CD14-positive monocyte (primary cell): ENCODE results near the gene SLC38A1. TPM values are rescaled to one million over a fixed set of nuclear protein-coding genes. Genes with fewer than 3 reads are reported as not detected.
A peak's percentile ranks its signal among the peaks of the same experiment; 100 is the strongest.

Experiments used
- DNase-seq, 3 donors: peaks; one replicate each; pipeline ENCODE4 v3.0.0-alpha.2; 2011 to 2022
- H2AFZ ChIP-seq: 2 replicates; pipeline ENCODE4 v1.6.0; 2012; ENCODE audit warnings: mild to moderate bottlenecking, low read depth, low read length, inconsistent platforms; ENCODE audit not compliant: insufficient read depth, poor library complexity, severe bottlenecking
- H3K27ac ChIP-seq, 2 donors: 1 replicate in 1 of 2; 2 replicates in 1 of 2; pipeline ENCODE4 v1.5.1; 2012 to 2013; ENCODE audit warnings: low read length in 2 of 2, control low read depth in 1 of 2, inconsistent platforms in 1 of 2, low read depth in 1 of 2, mild to moderate bottlenecking in 1 of 2
- H3K27me3 ChIP-seq, 2 donors: one replicate each; pipeline versions ENCODE4 v1.6.0 to v1.6.1; 2011 to 2013; ENCODE audit warnings: low read length in 2 of 2; ENCODE audit not compliant: control insufficient read depth in 2 of 2, insufficient read depth in 2 of 2
- H3K36me3 ChIP-seq, 2 donors: replicated peaks in 1 of 2; 1 replicate in 1 of 2; 2 replicates in 1 of 2; pipeline versions ENCODE4 v1.5.1 to v1.6.1; 2012 to 2013; ENCODE audit warnings: low read length in 2 of 2, control low read depth in 1 of 2, inconsistent platforms in 1 of 2, mild to moderate bottlenecking in 1 of 2; ENCODE audit not compliant: insufficient read depth in 2 of 2, control insufficient read depth in 1 of 2
- H3K4me1 ChIP-seq, 2 donors: 1 replicate in 1 of 2; 2 replicates in 1 of 2; pipeline versions ENCODE4 v1.5.1 to v1.6.1; 2012 to 2013; ENCODE audit warnings: low read length in 2 of 2, control low read depth in 1 of 2, inconsistent platforms in 1 of 2, mild to moderate bottlenecking in 1 of 2, moderate library complexity in 1 of 2; ENCODE audit not compliant: insufficient read depth in 2 of 2, control insufficient read depth in 1 of 2
- H3K4me2 ChIP-seq: replicated peaks from 2 replicates; pipeline ENCODE3; 2012; ENCODE audit warnings: low read length, moderate library complexity, mild to moderate bottlenecking; ENCODE audit not compliant: poor library complexity, severe bottlenecking; ENCODE audit errors: extremely low read depth
- H3K4me3 ChIP-seq, 3 experiments: fragments of 200-600 bp in 1 of 3; sonication (generic) in 1 of 3; replicated peaks in 1 of 3; 1 replicate in 2 of 3; 2 replicates in 1 of 3; pipeline ENCODE4 v1.5.1; 2011 to 2013; ENCODE audit warnings: low read length in 3 of 3, mild to moderate bottlenecking in 3 of 3, control low read depth in 2 of 3, low read depth in 2 of 3, inconsistent platforms in 1 of 3, moderate library complexity in 1 of 3
- H3K79me2 ChIP-seq: 2 replicates; pipeline ENCODE4 v1.6.0; 2012; ENCODE audit warnings: mild to moderate bottlenecking, control low read depth, inconsistent platforms, low read length, moderate library complexity; ENCODE audit not compliant: insufficient read depth
- H3K9ac ChIP-seq: 2 replicates; pipeline ENCODE4 v1.6.0; 2017; ENCODE audit warnings: low read length, mild to moderate bottlenecking; ENCODE audit not compliant: insufficient read depth, poor library complexity, severe bottlenecking
- H3K9me3 ChIP-seq, 2 donors: replicated peaks in 1 of 2; 1 replicate in 1 of 2; 2 replicates in 1 of 2; pipeline versions ENCODE4 v1.5.1 to v1.6.1; 2012 to 2013; ENCODE audit warnings: low read length in 2 of 2, control low read depth in 1 of 2; ENCODE audit not compliant: control insufficient read depth in 1 of 2, insufficient read depth in 1 of 2
- H4K20me1 ChIP-seq: 2 replicates; pipeline ENCODE4 v1.6.0; 2012; ENCODE audit warnings: mild to moderate bottlenecking, low read length, control low read depth, moderate library complexity; ENCODE audit not compliant: insufficient read depth
- H3K27ac Mint-ChIP-seq, 7 donors: one replicate each; pipeline ENCODE4 v1.8.0; 2020; ENCODE audit warnings: mild to moderate bottlenecking in 7 of 7, mixed read lengths in 7 of 7, moderate library complexity in 6 of 7, inconsistent platforms in 2 of 7
- H3K27me3 Mint-ChIP-seq, 3 donors: one replicate each; pipeline ENCODE4 v1.8.0; 2021 to 2022; ENCODE audit warnings: low read depth in 3 of 3, mild to moderate bottlenecking in 3 of 3, mixed read lengths in 3 of 3, moderate library complexity in 3 of 3, inconsistent platforms in 1 of 3
- H3K36me3 Mint-ChIP-seq, 2 donors: one replicate each; pipeline ENCODE4 v1.8.0; 2020; ENCODE audit warnings: mixed read lengths in 2 of 2, inconsistent platforms in 1 of 2, mild to moderate bottlenecking in 1 of 2
- H3K4me1 Mint-ChIP-seq: one replicate; pipeline ENCODE4 v1.8.0; 2020; ENCODE audit warnings: mild to moderate bottlenecking, mixed read lengths
- H3K4me3 Mint-ChIP-seq, 2 donors: one replicate each; pipeline ENCODE4 v1.8.0; 2020; ENCODE audit warnings: mild to moderate bottlenecking in 2 of 2, mixed read lengths in 2 of 2, moderate library complexity in 1 of 2
- H3K9me3 Mint-ChIP-seq, 7 donors: one replicate each; pipeline ENCODE4 v1.8.0; 2020 to 2022; ENCODE audit warnings: mixed read lengths in 7 of 7, mild to moderate bottlenecking in 6 of 7, moderate library complexity in 6 of 7, inconsistent platforms in 2 of 7
- CTCF ChIP-seq: fragments of 200-600 bp; IDR thresholded peaks from one replicate; pipeline ENCODE4 v1.8.0; 2022; ENCODE audit warnings: antibody characterized with exemption, mild to moderate bottlenecking
- WGBS: methylation state at CpG from one replicate; pipeline ENCODE4 v1.1.5; 2013; ENCODE audit warnings: missing lambda C conversion rate; ENCODE audit not compliant: insufficient coverage; 5-methylcytosine and 5-hydroxymethylcytosine counted together
- intact Hi-C, 2 donors: fragments of 100-400 bp; cut with micrococcal nuclease; formaldehyde crosslinking; loops; one replicate each; pipeline versions ENCODE4 v1.15.0 to v1.15.1; 2023
- polyA plus RNA-seq, 3 donors: library from polyadenylated mRNA; depleted of rRNA in 1 of 3; unstranded in 2 of 3; stranded (reverse) in 1 of 3; fragments of 300-500 nt in 2 of 3; fragments of >200 nt in 1 of 3; fragmentation: Illumina TruSeq in 2 of 3; gene quantifications; 1 replicate in 2 of 3; 2 replicates in 1 of 3; pipeline ENCODE4 v1.2.3, GENCODE V29; 2012 to 2021

SLC38A1 gene
- polyA plus RNA-seq, 3 donors = 0.92 to 1.9 (median 1.6) TPM

- Histone ChIP-seq H4K20me1 (no peaks in the 10 kb centered on the region), H3K4me2 (no peak overlapping the region), H3K4me3 (no peak overlapping the region), H3K4me1 (peaks cover 4 to 6% of the 10 kb centered on the region in 2 donors), H2AFZ (no peak overlapping the region), H3K79me2 (no peaks in the 10 kb centered on the region), H3K36me3 (no peaks in the 10 kb centered on the region), H3K9ac (no peak overlapping the region), H3K27me3 (no peaks in the 10 kb centered on the region), H3K27ac (no peak overlapping the region), H3K9me3 (no peaks in the 10 kb centered on the region)
- Mint-ChIP-seq H3K4me3 (no peak overlapping the region), H3K4me1 (peaks cover 13% of the 10 kb centered on the region), H3K9me3 (peaks cover 0 to 5% (median under 1%) of the 10 kb centered on the region in 7 donors), H3K27me3 (peaks cover 0 to 3% (median 0%) of the 10 kb centered on the region in 3 donors), H3K27ac (no peak overlapping the region), H3K36me3 (peaks cover 3% of the 10 kb centered on the region in 2 donors)
- no peak for TF ChIP-seq CTCF
- DNase-seq = no peak
- no CpG with 5 or more reads among the region's 3 CpGs for WGBS
- intact Hi-C loops = no loop called here
These were observed 82.8 kb downstream of the SLC38A1 start for GRCh38 chr12:46186088-46186487.

DNA sequence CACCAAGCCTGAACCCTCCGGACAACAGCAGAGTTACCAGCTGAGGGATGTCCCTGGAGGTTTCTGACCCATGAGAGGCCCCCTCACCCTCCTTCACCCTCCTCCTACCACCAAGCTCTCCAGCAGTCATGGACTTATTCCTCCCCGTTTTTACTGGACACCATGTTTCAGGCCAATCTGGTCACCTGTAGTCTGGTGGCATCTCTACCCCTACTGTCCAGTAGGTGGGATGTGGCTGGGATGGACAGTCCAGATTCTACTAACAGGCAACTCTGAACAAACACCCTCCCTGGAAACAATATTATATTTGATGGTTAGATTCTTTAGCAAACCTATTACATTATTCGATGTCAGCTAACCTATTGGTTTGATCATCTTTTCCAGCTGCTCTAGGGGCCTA lies 83.2 kb downstream of the SLC38A1 start:
- intact Hi-C loops = no loop called here
- H3K36me3 Mint-ChIP-seq = peaks cover 3% of the 10 kb centered on the region in 2 donors

More for the DNA sequence above, 83.2 kb downstream of the SLC38A1 start:
- H3K79me2 ChIP-seq = no peaks in the 10 kb centered on the region
- Mint-ChIP-seq H3K4me3 (no peak overlapping the region), H3K9me3 (peaks cover 0 to 5% (median 0%) of the 10 kb centered on the region in 7 donors), H3K27me3 (peaks cover 0 to 3% (median 0%) of the 10 kb centered on the region in 3 donors), H3K27ac (peak overlapping the region in 1 of 7 donors; percentile 34), H3K4me1 (peaks cover 13% of the 10 kb centered on the region)
- H3K4me1 ChIP-seq = peaks cover 4 to 6% of the 10 kb centered on the region in 2 donors
- H2AFZ ChIP-seq = no peak overlapping the region
- no peak for TF ChIP-seq CTCF
- no peak overlapping the region for H3K9ac ChIP-seq
- WGBS = 100% methylated on average over 1 of the region's 3 CpGs
- H3K27me3 ChIP-seq = no peaks in the 10 kb centered on the region
- no peak for DNase-seq
- H3K4me3 ChIP-seq = no peak overlapping the region
- no peaks in the 10 kb centered on the region for H3K36me3 ChIP-seq
- no peaks in the 10 kb centered on the region for H3K9me3 ChIP-seq
- no peak overlapping the region for H3K4me2 ChIP-seq
- H3K27ac ChIP-seq = no peak overlapping the region
- H4K20me1 ChIP-seq = no peaks in the 10 kb centered on the region
